IPS-18a (cell line): ENCODE results near the gene SLC8B1.

ENCODE experiments used
- H3K27ac ChIP-seq: one replicate; pipeline ENCODE4 v1.5.1; 2013; ENCODE audit warnings: low read length
- H3K27me3 ChIP-seq: one replicate; pipeline ENCODE4 v1.6.1; 2013; ENCODE audit warnings: mild to moderate bottlenecking, low read length; ENCODE audit not compliant: control insufficient read depth, insufficient read depth
- H3K36me3 ChIP-seq: one replicate; pipeline ENCODE4 v1.6.1; 2013; ENCODE audit warnings: low read depth, low read length; ENCODE audit not compliant: control insufficient read depth
- H3K4me1 ChIP-seq: one replicate; pipeline ENCODE4 v1.6.1; 2013; ENCODE audit warnings: low read depth, low read length; ENCODE audit not compliant: control insufficient read depth
- H3K4me3 ChIP-seq: one replicate; pipeline ENCODE4 v1.5.1; 2013; ENCODE audit warnings: low read length
- H3K9ac ChIP-seq: one replicate; pipeline ENCODE4 v1.6.1; 2013; ENCODE audit warnings: mild to moderate bottlenecking, low read length, moderate library complexity
- H3K9me3 ChIP-seq: one replicate; pipeline ENCODE4 v1.6.1; 2013; ENCODE audit warnings: low read depth, low read length; ENCODE audit not compliant: control insufficient read depth

SLC8B1 gene

GRCh38 chr12:113273053-113273725, 61.7 kb downstream of the SLC8B1 start:
- Histone ChIP-seq H3K27ac (no peak overlapping the region), H3K4me1 (no peaks in the 10 kb centered on the region), H3K9me3 (no peaks in the 10 kb centered on the region), H3K27me3 (no peaks in the 10 kb centered on the region), H3K9ac (no peak overlapping the region), H3K4me3 (no peak overlapping the region), H3K36me3 (peaks cover 5% of the 10 kb centered on the region)

- peaks cover 5% of the 10 kb centered on the region for H3K36me3 ChIP-seq
- H3K9me3 ChIP-seq, result no peaks in the 10 kb centered on the region
- H3K4me3 ChIP-seq, result no peak overlapping the region
- no peak overlapping the region for H3K9ac ChIP-seq
- H3K4me1 ChIP-seq, result no peaks in the 10 kb centered on the region
- H3K27ac ChIP-seq, result no peak overlapping the region
- no peaks in the 10 kb centered on the region for H3K27me3 ChIP-seq
Observed at GRCh38 chr12:113271853-113272561, 62.9 kb downstream of the SLC8B1 start.

DNA sequence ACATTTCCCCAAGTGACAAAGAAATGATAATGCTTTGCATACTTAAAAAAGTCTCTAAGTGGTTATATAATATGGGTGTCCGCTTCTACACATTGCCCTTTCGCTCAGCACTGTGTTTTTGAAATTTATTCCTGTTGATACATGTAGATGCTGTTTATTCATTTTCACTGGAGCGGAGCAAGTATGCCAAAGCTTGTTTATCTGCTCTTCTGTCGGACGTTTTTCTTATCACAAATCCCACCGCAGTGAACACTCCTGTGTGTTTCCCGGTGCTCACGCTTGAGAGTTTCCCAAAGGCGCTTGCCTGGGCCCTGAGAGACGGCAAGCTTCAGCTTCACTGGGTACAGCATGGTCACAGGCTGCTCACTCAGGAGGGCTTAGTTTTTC, 63.5 kb downstream of the SLC8B1 start:
- H3K27me3 ChIP-seq, result no peaks in the 10 kb centered on the region
- no peak overlapping the region for H3K9ac ChIP-seq
- H3K9me3 ChIP-seq, result no peaks in the 10 kb centered on the region
- no peak overlapping the region for H3K4me3 ChIP-seq
- H3K4me1 ChIP-seq, result no peaks in the 10 kb centered on the region
- H3K27ac ChIP-seq, result no peak overlapping the region
- peaks cover 5% of the 10 kb centered on the region for H3K36me3 ChIP-seq

DNA sequence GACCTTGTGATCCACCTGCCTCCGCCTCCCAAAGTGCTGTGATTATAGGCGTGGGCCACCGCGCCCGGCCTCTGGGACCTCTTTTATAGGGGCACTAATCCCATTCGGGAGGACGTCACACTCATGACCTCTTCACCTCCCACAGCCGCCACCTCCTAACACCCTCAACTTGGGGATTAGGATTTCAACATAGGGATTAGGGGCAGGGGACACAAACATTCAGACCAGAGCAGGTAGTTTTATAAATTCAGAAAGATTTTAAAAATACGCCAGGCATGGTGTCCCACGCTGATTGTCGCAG, 64.2 kb downstream of the SLC8B1 start:
- no peak overlapping the region for H3K27ac ChIP-seq

DNA sequence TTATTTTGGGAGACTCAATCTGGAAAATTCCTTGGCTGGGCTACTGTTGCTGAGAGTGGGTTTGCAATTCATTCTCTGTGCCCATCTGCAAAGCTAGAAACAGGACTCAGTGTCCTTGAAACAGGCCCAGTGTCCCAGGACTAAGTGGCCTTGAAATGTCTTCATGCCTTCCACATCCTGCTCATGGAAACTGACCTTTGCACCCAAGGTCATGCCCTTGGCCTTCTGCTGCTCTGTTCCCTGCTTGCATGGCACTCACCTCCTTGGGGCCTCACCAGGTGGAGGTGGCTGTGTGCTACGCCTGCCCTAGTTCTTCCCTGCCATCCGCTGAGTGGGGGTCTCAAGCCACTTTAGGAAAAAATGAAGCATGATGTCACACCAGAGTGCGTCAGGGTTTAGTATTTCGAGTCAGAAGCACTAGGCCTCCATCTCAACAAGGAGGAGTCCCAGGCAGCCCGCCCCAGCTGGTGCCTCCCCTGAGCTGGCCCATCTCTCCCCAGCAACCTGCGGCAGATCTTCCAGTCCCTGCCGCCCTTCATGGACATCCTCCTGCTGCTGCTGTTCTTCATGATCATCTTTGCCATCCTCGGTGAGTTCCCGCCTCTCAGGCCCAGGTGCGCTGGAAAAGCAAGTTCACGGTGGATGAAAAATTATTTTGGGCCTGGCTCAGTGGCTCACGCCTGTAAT, 65.5 kb downstream of the SLC8B1 start:
- no peaks in the 10 kb centered on the region for H3K4me1 ChIP-seq
- H3K9ac ChIP-seq, result no peak overlapping the region

More for the DNA sequence above, 64.2 kb downstream of the SLC8B1 start:
- Histone ChIP-seq H3K27me3 (no peaks in the 10 kb centered on the region), H3K9ac (no peak overlapping the region), H3K4me3 (no peak overlapping the region), H3K4me1 (no peaks in the 10 kb centered on the region), H3K9me3 (no peaks in the 10 kb centered on the region), H3K36me3 (peaks cover 5% of the 10 kb centered on the region)

DNA sequence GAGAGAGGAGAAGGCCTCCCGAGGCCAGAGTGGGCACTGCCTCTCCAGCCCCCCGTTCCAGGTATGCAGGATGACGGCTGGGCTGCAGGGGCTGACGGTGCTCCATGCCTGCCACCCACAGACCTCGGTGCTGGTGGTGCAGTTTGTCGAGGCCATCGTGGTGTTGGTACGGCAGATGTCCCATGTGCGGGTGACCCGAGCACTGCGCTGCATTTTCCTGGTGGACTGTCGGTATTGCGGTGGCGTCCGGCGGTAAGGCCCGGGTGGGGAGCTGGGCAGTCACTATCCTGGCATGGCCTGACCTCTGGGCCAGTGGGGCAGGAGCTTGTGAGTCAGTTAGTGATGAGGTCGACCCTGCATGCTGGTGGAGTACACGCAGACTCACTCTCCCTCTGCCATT, 66.3 kb downstream of the SLC8B1 start:
- no peak overlapping the region for H3K9ac ChIP-seq
- H3K4me1 ChIP-seq, result no peaks in the 10 kb centered on the region
- H3K27me3 ChIP-seq, result no peaks in the 10 kb centered on the region
- H3K36me3 ChIP-seq, result peaks cover 3% of the 10 kb centered on the region
- H3K27ac ChIP-seq, result no peak overlapping the region
- no peak overlapping the region for H3K4me3 ChIP-seq
- H3K9me3 ChIP-seq, result no peaks in the 10 kb centered on the region

More for the DNA sequence above, 65.5 kb downstream of the SLC8B1 start:
- H3K4me3 ChIP-seq, result no peak overlapping the region
- H3K27me3 ChIP-seq, result no peaks in the 10 kb centered on the region
- H3K36me3 ChIP-seq, result peaks cover 3% of the 10 kb centered on the region
- no peak overlapping the region for H3K27ac ChIP-seq
- H3K9me3 ChIP-seq, result no peaks in the 10 kb centered on the region

- H3K9ac ChIP-seq, result no peak overlapping the region
- no peaks in the 10 kb centered on the region for H3K27me3 ChIP-seq
- H3K9me3 ChIP-seq, result no peaks in the 10 kb centered on the region
- no peaks in the 10 kb centered on the region for H3K4me1 ChIP-seq
- H3K27ac ChIP-seq, result no peak overlapping the region
- no peak overlapping the region for H3K4me3 ChIP-seq
- no peaks in the 10 kb centered on the region for H3K36me3 ChIP-seq
Observed at GRCh38 chr12:113268136-113268535, 66.8 kb downstream of the SLC8B1 start.

GRCh38 chr12:113267621-113268020, 67.3 kb downstream of the SLC8B1 start:
- Histone ChIP-seq H3K4me1 (no peaks in the 10 kb centered on the region), H3K36me3 (no peaks in the 10 kb centered on the region), H3K27me3 (no peaks in the 10 kb centered on the region), H3K9ac (no peak overlapping the region), H3K4me3 (no peak overlapping the region), H3K9me3 (no peaks in the 10 kb centered on the region), H3K27ac (no peak overlapping the region)

DNA sequence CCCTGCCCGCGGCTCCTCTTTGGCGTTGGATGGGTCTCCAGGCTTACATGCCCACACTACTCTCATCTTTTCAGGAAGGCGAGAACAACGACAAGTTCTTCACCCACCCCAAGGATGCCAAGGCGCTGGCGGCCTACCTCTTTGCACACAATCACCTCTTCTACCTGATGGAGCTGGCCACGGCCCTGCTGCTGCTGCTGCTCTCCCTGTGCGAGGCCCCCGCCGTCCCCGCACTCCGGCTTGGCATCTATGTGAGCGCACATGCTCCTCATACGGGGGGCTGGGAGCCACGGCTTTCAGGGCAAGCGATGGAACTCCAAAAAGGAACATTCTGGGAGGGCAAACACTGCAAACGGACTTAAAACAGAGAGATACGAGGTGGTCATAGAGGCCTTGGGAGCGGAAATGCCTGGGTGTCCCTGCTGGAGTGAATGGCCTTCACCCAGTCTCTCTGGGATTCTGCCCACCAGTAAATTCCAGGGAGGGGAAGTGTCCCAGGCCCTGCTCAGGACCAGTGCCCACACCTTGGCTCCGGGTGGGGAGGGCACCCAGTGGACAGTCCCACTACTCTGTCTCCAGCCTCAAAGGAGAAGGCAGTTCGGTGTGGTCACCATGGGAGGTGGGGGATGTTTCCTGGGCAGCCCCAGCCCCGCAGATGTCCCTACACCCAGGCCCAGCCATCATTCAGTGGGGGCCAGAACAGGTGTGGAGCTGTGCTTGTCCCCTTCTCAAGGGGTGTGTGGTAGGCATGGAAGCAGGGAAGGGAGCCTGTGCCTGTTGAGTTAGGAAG, 68.6 kb downstream of the SLC8B1 start:
- peaks cover 2% of the 10 kb centered on the region for H3K36me3 ChIP-seq
- H3K9me3 ChIP-seq, result no peaks in the 10 kb centered on the region
- no peaks in the 10 kb centered on the region for H3K27me3 ChIP-seq
- H3K4me1 ChIP-seq, result no peaks in the 10 kb centered on the region
- H3K9ac ChIP-seq, result no peak overlapping the region
- no peak overlapping the region for H3K4me3 ChIP-seq
- no peak overlapping the region for H3K27ac ChIP-seq

DNA sequence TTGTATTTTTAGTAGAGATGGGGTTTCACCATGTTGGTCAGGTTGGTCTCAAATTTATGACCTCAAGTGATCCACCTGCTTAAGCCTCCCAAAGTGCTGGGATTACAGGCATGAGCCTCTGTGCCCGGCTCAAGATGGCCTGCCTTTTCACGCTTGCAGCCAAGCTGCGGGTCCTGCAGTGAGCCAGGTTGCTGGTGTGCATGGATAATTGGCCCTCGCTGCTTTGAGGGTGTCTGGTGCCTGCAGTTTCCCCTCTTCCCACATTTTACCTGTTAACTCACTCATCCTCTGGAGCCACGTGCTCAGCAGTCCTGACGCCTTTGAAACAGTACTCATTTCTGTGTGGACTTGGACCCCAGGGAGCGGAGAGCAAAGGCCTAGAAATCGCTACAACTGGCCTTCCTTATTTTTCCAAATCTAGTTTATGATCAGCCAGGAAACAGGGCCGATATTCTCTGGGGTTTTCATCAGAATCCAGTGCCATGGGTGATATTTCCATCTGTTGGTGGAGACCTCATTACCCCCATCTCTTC, 71.4 kb downstream of the SLC8B1 start:
- Histone ChIP-seq H3K27ac (no peak overlapping the region), H3K4me3 (no peak overlapping the region), H3K9me3 (no peaks in the 10 kb centered on the region), H3K36me3 (peaks cover 2% of the 10 kb centered on the region), H3K27me3 (no peaks in the 10 kb centered on the region), H3K4me1 (peaks cover 11% of the 10 kb centered on the region), H3K9ac (no peak overlapping the region)

DNA sequence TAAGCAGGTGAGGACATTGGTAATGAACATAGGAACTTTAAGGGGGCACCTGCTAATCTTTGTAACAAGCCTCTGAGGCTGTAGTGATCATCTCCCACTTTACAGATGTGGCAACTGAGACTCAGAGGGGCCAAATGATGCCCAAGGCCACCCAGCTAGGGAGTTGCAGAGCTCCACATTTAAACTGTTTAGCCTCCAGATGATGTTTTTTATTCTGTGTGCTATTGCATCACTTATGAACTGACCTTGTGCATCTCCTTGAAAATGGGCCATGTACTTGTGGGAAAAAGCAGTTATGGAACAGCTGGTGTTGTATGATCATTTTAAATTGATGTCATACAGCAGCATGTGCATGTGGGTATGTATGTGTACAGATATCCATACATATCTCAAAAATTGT, 72.2 kb downstream of the SLC8B1 start:
- Histone ChIP-seq H3K27ac (no peak overlapping the region), H3K9ac (no peak overlapping the region), H3K4me1 (peaks cover 11% of the 10 kb centered on the region), H3K27me3 (no peaks in the 10 kb centered on the region), H3K36me3 (peaks cover 2% of the 10 kb centered on the region), H3K9me3 (no peaks in the 10 kb centered on the region), H3K4me3 (no peak overlapping the region)
